HepG2 (cell line): Measurements from ENCODE around the gene CSTPP1. TPM values are rescaled to one million over a fixed set of nuclear protein-coding genes. Genes with fewer than 3 reads are reported as not detected.
A peak's percentile ranks its signal among the peaks of the same experiment; 100 is the strongest.

Source experiments
- CBFB ChIP-seq: sonication (generic); formaldehyde crosslinking; IDR thresholded peaks from 2 replicates; pipeline ENCODE4 v1.4.0; 2020; ENCODE audit warnings: missing genetic modification reagents
- CREM ChIP-seq, 2 experiments: sonication (generic) in 1 of 2; formaldehyde crosslinking in 1 of 2; IDR thresholded peaks; 2 replicates each; pipeline versions ENCODE4 v1.4.0 to v1.6.1; 2016 to 2020; ENCODE audit warnings: antibody characterized with exemption in 1 of 2, mild to moderate bottlenecking in 1 of 2, missing genetic modification reagents in 1 of 2
- E2F1 ChIP-seq: sonication (generic); formaldehyde crosslinking; IDR thresholded peaks from 2 replicates; pipeline ENCODE4 v1.5.0; 2020; ENCODE audit warnings: missing genetic modification reagents
- FOXP1 ChIP-seq, 2 experiments: fragments of 450-650 bp in 1 of 2; IDR thresholded peaks; 2 replicates each; pipeline ENCODE4 v1.6.1; 2017 to 2018; ENCODE audit warnings: antibody characterized with exemption in 1 of 2
- HIVEP1 ChIP-seq: sonication (generic); formaldehyde crosslinking; IDR thresholded peaks from 2 replicates; pipeline ENCODE4 v1.4.0; 2020; ENCODE audit warnings: mild to moderate bottlenecking, missing genetic modification reagents
- KLF16 ChIP-seq, 2 experiments: sonication (generic) in 1 of 2; formaldehyde crosslinking in 1 of 2; IDR thresholded peaks; 2 replicates each; pipeline versions ENCODE4 v1.6.1 to v1.8.0; 2016 to 2023; ENCODE audit warnings: missing genetic modification reagents in 2 of 2, missing compliant biosample characterization in 1 of 2
- MED13 ChIP-seq: sonication (generic); formaldehyde crosslinking; IDR thresholded peaks from 2 replicates; pipeline ENCODE4 v1.5.0; 2020; ENCODE audit warnings: missing genetic modification reagents
- MEIS1 ChIP-seq: sonication (generic); formaldehyde crosslinking; IDR thresholded peaks from 2 replicates; pipeline ENCODE4 v1.9.0; 2021; ENCODE audit warnings: mild to moderate bottlenecking, missing genetic modification reagents, moderate library complexity, borderline replicate concordance
- MTA1 ChIP-seq: sonication (generic); formaldehyde crosslinking; IDR thresholded peaks from 2 replicates; pipeline ENCODE4 v1.4.0; 2020; ENCODE audit warnings: missing genetic modification reagents, mild to moderate bottlenecking, borderline replicate concordance
- PATZ1 ChIP-seq: sonication (generic); formaldehyde crosslinking; IDR thresholded peaks from 2 replicates; pipeline ENCODE4 v1.4.0; 2020; ENCODE audit warnings: missing genetic modification reagents
- PAWR ChIP-seq: sonication (generic); formaldehyde crosslinking; IDR thresholded peaks from 2 replicates; pipeline ENCODE4 v1.4.0; 2020; ENCODE audit warnings: missing genetic modification reagents, mild to moderate bottlenecking, borderline replicate concordance
- PHF5A ChIP-seq: IDR thresholded peaks from one replicate; pipeline ENCODE4 v1.6.1; 2018; ENCODE audit warnings: low read depth, missing genetic modification reagents; ENCODE audit not compliant: unreplicated experiment
- PHF8 ChIP-seq: sonication (generic); formaldehyde crosslinking; IDR thresholded peaks from 2 replicates; pipeline ENCODE4 v1.5.0; 2020; ENCODE audit warnings: missing genetic modification reagents
- POLR2A ChIP-seq, 2 experiments: IDR thresholded peaks; 2 replicates each; pipeline ENCODE4 v1.6.1; 2011; ENCODE audit warnings: low read depth in 2 of 2, low read length in 2 of 2, mild to moderate bottlenecking in 1 of 2, moderate library complexity in 1 of 2; ENCODE audit not compliant: insufficient read depth in 1 of 2
- PTBP1 ChIP-seq: fragments of 200-400 bp; formaldehyde crosslinking; IDR thresholded peaks from 2 replicates; pipeline ENCODE4 v1.6.1; 2018; ENCODE audit warnings: low read length, low read depth; ENCODE audit not compliant: poor library complexity, severe bottlenecking
- RAD21 ChIP-seq: fragments of 450-650 bp; formaldehyde crosslinking; IDR thresholded peaks from 2 replicates; pipeline ENCODE4 v1.5.0; 2020; ENCODE audit warnings: mild to moderate bottlenecking
- SAP130 ChIP-seq: IDR thresholded peaks from 2 replicates; pipeline ENCODE4 v1.6.1; 2016; ENCODE audit warnings: low read depth
- TBX3 ChIP-seq: fragments of 450-650 bp; IDR thresholded peaks from 2 replicates; pipeline ENCODE4 v1.6.1; 2017; ENCODE audit warnings: antibody characterized with exemption, mild to moderate bottlenecking, inconsistent platforms, borderline replicate concordance
- ZFX ChIP-seq: sonication (generic); formaldehyde crosslinking; IDR thresholded peaks from 2 replicates; pipeline ENCODE4 v1.4.0; 2020; ENCODE audit warnings: mild to moderate bottlenecking, low read depth, missing genetic modification reagents, moderate library complexity
- ZMYM4 ChIP-seq: sonication (generic); formaldehyde crosslinking; IDR thresholded peaks from 2 replicates; pipeline ENCODE4 v1.8.1; 2023; ENCODE audit warnings: mild to moderate bottlenecking, missing genetic modification reagents
- ZNF20 ChIP-seq: sonication (generic); formaldehyde crosslinking; IDR thresholded peaks from 2 replicates; pipeline ENCODE4 v1.4.0; 2020; ENCODE audit warnings: mild to moderate bottlenecking, moderate library complexity, missing genetic modification reagents
- ZNF282 ChIP-seq: fragments of 450-650 bp; IDR thresholded peaks from 2 replicates; pipeline ENCODE4 v1.6.1; 2018; ENCODE audit not compliant: partially characterized antibody
- ZNF547 ChIP-seq: sonication (generic); formaldehyde crosslinking; IDR thresholded peaks from 2 replicates; pipeline ENCODE4 v1.5.1; 2020; ENCODE audit warnings: mild to moderate bottlenecking, missing genetic modification reagents
- ZNF724P ChIP-seq: sonication (generic); formaldehyde crosslinking; IDR thresholded peaks from 2 replicates; pipeline ENCODE4 v1.8.0; 2022; ENCODE audit warnings: missing genetic modification reagents, borderline replicate concordance
- ZNF770 ChIP-seq: sonication (generic); formaldehyde crosslinking; IDR thresholded peaks from 2 replicates; pipeline ENCODE4 v1.5.0; 2020; ENCODE audit warnings: mild to moderate bottlenecking, missing genetic modification reagents
- polyA plus RNA-seq, 8 experiments: library from polyadenylated mRNA; depleted of rRNA in 3 of 8; stranded (reverse) in 7 of 8; unstranded in 1 of 8; fragments of >200 nt; fragmentation: Illumina TruSeq in 4 of 8; extraction: Trizol in 4 of 8; gene quantifications; 2 replicates each; pipeline versions ENCODE4 v1.2.1 to v1.2.3, GENCODE V29; 2011 to 2016; ENCODE audit warnings: low read depth in 4 of 8, missing spikeins in 1 of 8, mixed read lengths in 1 of 8; ENCODE audit not compliant: insufficient read depth in 1 of 8
- total RNA-seq, 5 experiments: library from RNA; depleted of rRNA; stranded (reverse); fragments of >200 nt; fragmentation: Illumina TruSeq; extraction: Trizol; gene quantifications; 2 replicates each; pipeline ENCODE4 v1.2.3, GENCODE V29; 2016; ENCODE audit warnings: low read depth in 1 of 5

The CSTPP1 gene
- total and polyA plus RNA-seq, 2 of the 13 experiments (the other 11 are each of a cell fraction or from before 2014, with no cell fraction given): 12.3 to 14.6 TPM

DNA sequence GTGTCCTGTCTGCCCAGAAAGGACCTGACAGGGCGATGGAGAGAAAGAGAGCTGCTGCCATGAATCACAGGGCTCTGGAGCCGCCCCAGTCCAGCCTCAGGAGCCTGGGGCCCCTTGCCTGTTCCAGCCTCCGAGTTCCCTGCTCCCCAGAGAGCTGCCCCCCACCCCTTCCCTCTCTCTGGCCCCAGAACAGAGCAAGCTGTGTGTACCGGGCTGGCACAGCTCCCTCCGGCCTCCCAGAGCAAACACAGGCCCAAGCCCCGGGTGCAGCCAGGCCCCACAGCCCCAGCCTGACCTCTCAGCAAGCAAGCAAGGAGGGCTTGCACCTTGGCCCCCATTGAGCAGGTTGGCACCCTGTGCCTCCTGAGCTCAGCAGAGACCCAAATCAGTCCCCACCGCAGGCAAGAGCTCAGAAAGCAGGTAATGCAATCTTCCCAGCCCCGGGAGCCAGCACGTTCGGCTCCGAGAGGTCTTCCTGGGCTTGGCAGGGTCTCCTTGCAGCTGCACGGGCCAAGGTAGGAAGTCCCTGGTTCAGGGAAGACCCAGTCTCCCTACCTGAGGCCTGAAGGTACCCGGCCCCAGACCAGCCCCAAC is 248.2 kb downstream of the CSTPP1 start (continued):
- peak; percentile 91 for TF ChIP-seq PATZ1 (CRISPR knock-in tag)
- no peak for TF ChIP-seq CBFB (CRISPR knock-in tag)
- TF ChIP-seq TBX3: 0 out of 2 replicates have a peak, but pooled peaks have one; percentile 18
- no peak for TF ChIP-seq ZNF282
- peak; percentile 53; the same call in 1 of the 2 replicates for TF ChIP-seq ZNF770 (CRISPR knock-in tag)
- TF ChIP-seq ZMYM4 (CRISPR knock-in tag): peak; percentile 49; the same call in 1 of the 2 replicates
- no peak; the same call in 1 of the 2 replicates for TF ChIP-seq CREM (IDR thresholded peaks at IDR 0.05)
- no peak for TF ChIP-seq CREM (CRISPR knock-in tag; IDR thresholded peaks at IDR 0.05)
- TF ChIP-seq ZFX (CRISPR knock-in tag): peak; percentile 98
- TF ChIP-seq ZNF724P (CRISPR knock-in tag): 0 out of 2 replicates have a peak, but pooled peaks have one; percentile 5
- peak; percentile 78; the same call in 1 of the 2 replicates for TF ChIP-seq ZNF20 (CRISPR knock-in tag)
- TF ChIP-seq PTBP1: peak; percentile 52
- peak; percentile 97 for TF ChIP-seq MTA1 (CRISPR knock-in tag)
- TF ChIP-seq PHF5A: no peak
- TF ChIP-seq E2F1 (CRISPR knock-in tag): 0 out of 2 replicates have a peak, but pooled peaks have one; percentile 23
- peak; percentile 60 for TF ChIP-seq PHF8 (CRISPR knock-in tag)
- no peak for TF ChIP-seq PAWR
- TF ChIP-seq MEIS1: 0 out of 2 replicates have a peak, but pooled peaks have one; percentile 72
- TF ChIP-seq SAP130 (CRISPR knock-in tag): no peak; the same call in 1 of the 2 replicates
- TF ChIP-seq RAD21 (CRISPR knock-in tag): peak; percentile 46
- peak in 1 of 2 experiments; percentile 73; a peak in 2 of 4 replicates for TF ChIP-seq POLR2A (IDR thresholded peaks at IDR 0.05; ENCODE audit: insufficient read depth in 1 of 2, low read depth in 2 of 2, low read length in 2 of 2)
- TF ChIP-seq ZNF547 (CRISPR knock-in tag): 0 out of 2 replicates have a peak, but pooled peaks have one; percentile 23
- TF ChIP-seq KLF16 (CRISPR knock-in tag; IDR thresholded peaks at IDR 0.05): 0 out of 4 replicates have a peak, but pooled peaks of 1 of the 2 experiments have one; percentile 27
- 0 out of 2 replicates have a peak, but pooled peaks have one; percentile 39 for TF ChIP-seq HIVEP1 (CRISPR knock-in tag)
- TF ChIP-seq MED13: peak; percentile 28; the same call in 1 of the 2 replicates
- no peak for TF ChIP-seq FOXP1 (IDR thresholded peaks at IDR 0.05)
- TF ChIP-seq FOXP1 (CRISPR knock-in tag; IDR thresholded peaks at IDR 0.05): 0 out of 2 replicates have a peak, but pooled peaks have one; percentile 9
